Thyroid gland (tissue), 4 donors: Measurements from ENCODE around the gene IFNGR1.

Source experiments
- POLR2A ChIP-seq, 2 donors: fragments of 450-650 bp; IDR thresholded peaks; one replicate each; pipeline ENCODE4 v1.6.1; 2017; ENCODE audit warnings: antibody characterized with exemption in 2 of 2, mild to moderate bottlenecking in 2 of 2, moderate library complexity in 1 of 2
- TF ChIP-seq, protein P1 (sequence below), 6 experiments: fragments of 200-600 bp in 3 of 6; fragments of 450-650 bp in 3 of 6; sonication (generic) in 3 of 6; IDR thresholded peaks; one replicate each; pipeline ENCODE4 v1.5.1; 2016 to 2019; ENCODE audit warnings: antibody characterized with exemption in 6 of 6, mild to moderate bottlenecking in 2 of 6, inconsistent platforms in 1 of 6, moderate library complexity in 1 of 6

GRCh38 chr6:137156650-137157049 is 62.5 kb downstream of the IFNGR1 start:
- TF ChIP-seq, protein P1, sequence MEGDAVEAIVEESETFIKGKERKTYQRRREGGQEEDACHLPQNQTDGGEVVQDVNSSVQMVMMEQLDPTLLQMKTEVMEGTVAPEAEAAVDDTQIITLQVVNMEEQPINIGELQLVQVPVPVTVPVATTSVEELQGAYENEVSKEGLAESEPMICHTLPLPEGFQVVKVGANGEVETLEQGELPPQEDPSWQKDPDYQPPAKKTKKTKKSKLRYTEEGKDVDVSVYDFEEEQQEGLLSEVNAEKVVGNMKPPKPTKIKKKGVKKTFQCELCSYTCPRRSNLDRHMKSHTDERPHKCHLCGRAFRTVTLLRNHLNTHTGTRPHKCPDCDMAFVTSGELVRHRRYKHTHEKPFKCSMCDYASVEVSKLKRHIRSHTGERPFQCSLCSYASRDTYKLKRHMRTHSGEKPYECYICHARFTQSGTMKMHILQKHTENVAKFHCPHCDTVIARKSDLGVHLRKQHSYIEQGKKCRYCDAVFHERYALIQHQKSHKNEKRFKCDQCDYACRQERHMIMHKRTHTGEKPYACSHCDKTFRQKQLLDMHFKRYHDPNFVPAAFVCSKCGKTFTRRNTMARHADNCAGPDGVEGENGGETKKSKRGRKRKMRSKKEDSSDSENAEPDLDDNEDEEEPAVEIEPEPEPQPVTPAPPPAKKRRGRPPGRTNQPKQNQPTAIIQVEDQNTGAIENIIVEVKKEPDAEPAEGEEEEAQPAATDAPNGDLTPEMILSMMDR (IDR thresholded peaks at IDR 0.05): no peak
- no peak for TF ChIP-seq POLR2A (IDR thresholded peaks at IDR 0.05)
